GM19099 (cell line): ENCODE data around the gene KCNQ1.

Experiments used
- POLR2A ChIP-seq: IDR thresholded peaks from 3 replicates; pipeline ENCODE4 v1.6.1; 2011; ENCODE audit warnings: low read depth; ENCODE audit not compliant: insufficient read length; ENCODE audit errors: extremely low read depth

The KCNQ1 gene

DNA sequence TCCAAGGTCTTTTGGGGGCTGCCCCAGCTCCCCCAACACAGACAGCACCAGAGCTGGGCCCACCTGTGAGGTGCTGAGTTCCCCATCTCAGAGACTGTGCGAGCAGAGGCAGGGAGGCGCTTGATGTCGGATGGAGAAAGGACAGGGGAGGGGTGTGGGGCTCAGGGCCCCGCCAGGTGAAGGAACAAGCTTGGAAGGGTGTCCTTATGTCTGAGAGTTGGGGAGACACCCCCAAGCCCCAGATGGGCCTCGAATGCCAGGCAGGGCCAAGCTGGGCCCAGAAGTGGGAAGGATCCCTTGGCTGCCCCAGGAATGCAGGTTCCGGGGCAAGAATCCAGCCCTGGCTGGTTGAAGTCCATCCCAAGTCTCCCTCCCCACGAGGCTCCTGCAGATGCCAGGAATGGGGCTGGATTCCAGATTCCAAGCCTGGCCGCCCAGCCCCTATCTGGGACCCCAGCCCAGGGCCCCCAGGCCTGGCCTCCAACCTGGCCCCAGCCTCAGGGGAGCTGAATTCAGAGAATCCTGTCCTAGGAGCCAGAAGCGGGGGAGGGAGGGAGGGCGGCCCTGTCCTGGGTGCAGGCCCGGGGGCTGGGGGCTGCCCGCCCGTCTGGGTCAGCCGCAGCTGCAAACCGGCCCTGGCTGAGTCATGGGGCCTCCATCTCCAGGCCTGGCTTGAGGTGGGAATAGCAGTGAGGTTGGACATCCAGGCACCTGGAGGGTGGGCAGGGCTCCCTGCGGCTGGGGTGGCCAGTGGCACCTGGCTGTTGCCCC lies 389.9 kb downstream of the KCNQ1 start:
- TF ChIP-seq POLR2A = no peak

DNA sequence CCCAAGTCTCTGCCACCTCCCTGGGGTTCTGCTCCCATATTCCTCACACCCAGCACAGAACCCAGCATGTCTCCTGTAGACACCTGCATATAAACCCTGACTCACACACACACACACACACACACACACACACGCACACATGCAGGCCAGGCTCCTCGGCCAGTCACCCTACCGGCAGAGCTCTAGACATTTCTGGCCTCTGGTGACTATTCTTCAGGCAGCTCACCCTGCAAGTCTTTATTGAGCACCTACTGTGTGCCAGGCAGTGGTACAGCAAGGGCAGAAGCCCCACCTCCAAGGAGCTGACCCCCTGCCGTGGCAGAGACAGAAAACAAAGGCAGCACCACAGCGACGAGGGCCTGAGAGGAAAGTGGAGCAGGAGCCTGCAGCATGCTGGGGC lies 390.5 kb downstream of the KCNQ1 start:
- TF ChIP-seq POLR2A = no peak

DNA sequence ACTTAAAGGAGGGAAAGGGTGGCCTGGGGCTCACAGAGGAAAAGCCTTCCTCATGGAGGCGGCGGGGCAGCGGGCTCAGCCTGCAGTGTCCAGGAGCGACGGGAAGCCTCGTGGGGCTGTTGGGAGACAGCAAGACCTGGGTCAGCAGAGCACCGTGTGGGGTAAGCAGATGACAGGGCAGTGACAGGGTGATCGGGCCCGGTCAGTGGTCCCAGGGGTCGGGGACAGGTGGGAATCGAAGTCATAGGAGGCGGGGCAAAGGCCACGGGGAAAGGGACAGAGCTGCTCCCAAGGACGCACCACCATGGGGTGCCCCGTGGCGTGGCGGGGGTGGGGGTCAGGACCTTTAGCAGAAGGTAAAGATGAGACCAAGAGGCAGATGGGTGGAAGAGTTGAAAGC lies 390.9 kb downstream of the KCNQ1 start:
- no peak for TF ChIP-seq POLR2A

GRCh38 chr11:2836315-2837095 lies 391.7 kb downstream of the KCNQ1 start:
- no peak for TF ChIP-seq POLR2A

GRCh38 chr11:2837096-2837601 lies 392.3 kb downstream of the KCNQ1 start:
- no peak for TF ChIP-seq POLR2A

- TF ChIP-seq POLR2A = no peak
Observed at GRCh38 chr11:2837651-2838050, 392.8 kb downstream of the KCNQ1 start.

- no peak for TF ChIP-seq POLR2A
Observed at GRCh38 chr11:2838091-2838490, 393.3 kb downstream of the KCNQ1 start.

DNA sequence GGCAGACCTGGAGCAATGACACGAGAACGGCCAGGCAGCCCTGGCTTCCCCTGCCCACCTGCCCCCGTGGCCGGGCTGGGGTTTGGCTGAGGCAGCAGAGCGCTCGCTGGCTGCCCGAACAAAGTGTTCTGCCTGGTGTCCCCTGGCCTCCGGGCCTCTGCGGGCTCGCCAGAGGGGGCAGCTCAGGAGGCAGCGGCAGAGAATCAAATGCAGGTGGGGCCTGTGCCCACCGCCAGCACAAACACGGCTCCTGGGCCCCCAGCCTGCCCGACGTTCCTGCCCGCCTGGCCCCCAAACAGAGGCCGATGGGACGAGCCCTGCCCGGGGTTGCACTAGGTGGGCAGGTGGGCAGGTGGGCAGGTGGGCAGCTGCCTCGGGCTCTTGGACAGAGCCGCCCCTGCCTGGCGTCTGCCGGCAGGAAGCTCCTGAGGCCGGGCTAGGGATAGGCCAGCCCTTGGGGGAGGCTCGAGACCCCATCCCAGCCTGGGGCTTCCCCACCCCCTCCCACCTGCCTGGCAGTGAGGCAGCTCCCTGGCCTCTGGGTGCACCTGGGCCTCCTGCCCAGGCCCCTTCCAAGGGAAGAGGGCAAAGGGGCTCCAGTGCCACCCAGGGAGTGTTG lies 394.0 kb downstream of the KCNQ1 start:
- no peak for TF ChIP-seq POLR2A

DNA sequence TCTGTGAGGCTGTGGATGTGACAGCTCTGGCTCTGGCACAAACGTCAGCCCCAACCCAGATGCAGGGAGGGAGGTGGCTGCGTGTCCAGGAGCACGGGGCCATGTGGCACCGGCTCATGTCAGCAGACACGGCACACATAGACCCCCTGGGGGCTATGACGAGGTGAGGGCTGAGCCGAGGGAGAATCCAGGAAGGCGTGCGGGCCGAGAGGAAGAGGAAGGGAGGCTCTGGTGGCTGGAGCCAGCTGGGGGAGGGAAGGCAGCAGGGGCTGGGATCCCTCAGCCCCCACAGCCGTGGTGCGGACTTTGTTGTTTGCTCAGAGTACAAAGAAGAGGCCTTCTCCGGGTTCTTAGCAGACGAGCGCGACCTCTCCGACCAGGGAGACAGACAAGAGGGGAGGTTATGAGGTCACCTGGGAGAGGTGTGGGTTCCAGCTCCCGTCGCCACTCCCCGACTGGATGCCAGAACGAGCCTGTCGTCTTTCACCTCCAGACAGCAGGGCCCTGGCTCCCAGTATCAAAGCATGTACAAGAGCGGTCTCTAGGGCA lies 394.7 kb downstream of the KCNQ1 start:
- TF ChIP-seq POLR2A = no peak

DNA sequence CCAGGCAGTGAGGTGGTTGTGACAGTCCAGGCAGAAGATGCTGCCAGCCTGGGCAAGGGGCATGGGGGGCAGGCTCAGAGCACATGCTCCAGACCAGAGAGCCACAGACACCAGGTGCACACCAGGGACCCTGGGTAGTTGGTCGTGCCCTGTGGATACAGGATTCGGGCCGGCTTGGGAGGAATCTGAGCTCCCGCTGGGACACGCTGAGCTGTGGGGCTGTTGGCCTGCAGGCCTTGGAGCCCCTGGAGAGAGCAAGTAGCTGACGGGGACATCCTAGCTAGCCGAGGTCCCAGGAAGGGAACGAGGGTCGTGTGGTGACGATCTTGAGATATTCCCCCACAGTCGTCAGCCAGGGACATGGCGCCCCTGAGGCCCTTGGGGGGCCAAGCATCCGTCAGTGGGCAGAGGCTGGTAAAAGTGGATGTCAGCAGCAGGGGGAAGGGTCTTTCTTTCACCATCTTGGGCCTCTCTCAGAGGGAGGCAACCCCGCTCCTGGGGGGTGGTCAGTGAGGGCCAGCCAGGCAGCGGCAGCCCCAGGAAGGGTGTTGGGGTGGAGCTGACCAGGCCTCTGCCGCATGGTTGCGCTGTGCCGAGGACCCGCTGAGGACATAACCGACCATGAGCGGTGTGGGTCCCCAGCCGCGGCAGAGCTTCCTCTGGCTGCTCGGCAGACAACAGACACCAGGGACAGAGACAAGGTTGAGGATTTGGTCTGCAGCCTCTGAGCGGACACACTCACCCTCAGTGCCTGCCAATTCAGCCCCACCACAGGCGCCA lies 396.8 kb downstream of the KCNQ1 start:
- no peak for TF ChIP-seq POLR2A

- TF ChIP-seq POLR2A = no peak
Observed at GRCh38 chr11:2842876-2843275, 398.1 kb downstream of the KCNQ1 start.

- TF ChIP-seq POLR2A = no peak
Observed at GRCh38 chr11:2843551-2843950, 398.7 kb downstream of the KCNQ1 start.

DNA sequence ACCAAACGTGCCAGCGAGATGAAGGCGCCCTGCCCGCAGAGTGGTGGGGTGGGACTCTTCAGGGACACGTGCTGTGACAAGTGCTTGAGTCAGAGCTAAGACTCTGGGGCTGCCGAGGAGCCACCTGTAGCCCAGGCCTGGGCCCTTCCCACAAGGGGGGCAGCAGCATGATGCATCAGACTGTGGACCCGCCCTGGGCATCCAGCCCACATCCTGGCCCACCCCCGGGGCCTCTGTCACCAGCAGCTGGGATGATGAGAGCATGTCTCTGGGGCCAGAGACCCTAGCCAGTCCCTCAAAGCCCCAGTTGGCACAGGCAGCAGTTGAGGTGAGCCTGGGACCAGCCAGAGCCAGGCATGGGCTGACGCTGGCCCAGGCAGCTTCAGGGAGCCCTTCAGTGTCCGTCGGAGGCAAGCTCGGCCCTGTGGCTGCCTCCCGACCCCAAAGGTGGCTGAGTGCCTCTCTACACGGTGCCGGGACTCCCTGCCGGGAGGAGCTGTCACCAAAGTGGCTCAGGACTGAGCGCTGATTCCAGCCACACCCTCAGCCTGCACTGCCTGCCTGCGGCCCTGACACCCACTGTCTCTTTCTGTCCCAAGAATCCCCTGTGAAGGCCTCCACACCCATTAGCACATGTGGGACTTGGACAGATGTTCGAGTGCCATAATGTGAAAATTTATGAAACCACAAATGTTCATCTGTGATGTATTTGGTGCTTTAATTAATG lies 399.5 kb downstream of the KCNQ1 start:
- TF ChIP-seq POLR2A = no peak

- no peak for TF ChIP-seq POLR2A
Observed at GRCh38 chr11:2844996-2845395, 400.2 kb downstream of the KCNQ1 start.
